Activated B cell treated with CpG ODN at 0.5 μM for 24 hours (primary cell): ENCODE results near the gene RSBN1. TPM values are rescaled to one million over a fixed set of nuclear protein-coding genes. Genes with fewer than 3 reads are reported as not detected.
"Not testable (repeated sequence)": the region's sequence is repeated elsewhere in the genome, so short reads cannot be mapped to it uniquely, and the experiment has no call there.

Experiments
- ATAC-seq: fragments of 200-7000 bp; cut with Tn5 transposase; one replicate; pipeline ENCODE4 v1.10.0; 2021; ENCODE audit warnings: low read depth, mild to moderate bottlenecking, moderate library complexity
- CTCF ChIA-PET: fragments of 350-600 bp; sonication (Branson Sonifier 250); formaldehyde crosslinking; loops from one replicate; lab custom pipeline; 2021; ENCODE audit warnings: antibody characterized with exemption; lab: Charles Lee
- POLR2A ChIA-PET: fragments of 350-600 bp; sonication (Branson Sonifier 250); formaldehyde crosslinking; loops from one replicate; lab custom pipeline; 2021; ENCODE audit warnings: antibody characterized with exemption; lab: Charles Lee
- DNase-seq: peaks from one replicate; pipeline ENCODE4 v3.0.0; 2022
- H3K27ac Mint-ChIP-seq: one replicate; pipeline ENCODE4 v1.8.0; 2020; ENCODE audit warnings: mixed read lengths
- H3K27me3 Mint-ChIP-seq: one replicate; pipeline ENCODE4 v1.8.0; 2021; ENCODE audit warnings: mixed read lengths
- H3K36me3 Mint-ChIP-seq: one replicate; pipeline ENCODE4 v1.8.0; 2021; ENCODE audit warnings: low read depth, mixed read lengths
- H3K4me1 Mint-ChIP-seq: one replicate; pipeline ENCODE4 v1.8.0; 2021; ENCODE audit warnings: mixed read lengths
- H3K4me3 Mint-ChIP-seq: one replicate; pipeline ENCODE4 v1.8.0; 2020; ENCODE audit warnings: mild to moderate bottlenecking, mixed read lengths
- H3K9me3 Mint-ChIP-seq: one replicate; pipeline ENCODE4 v1.8.0; 2020; ENCODE audit warnings: mixed read lengths
- CTCF ChIP-seq: fragments of 200-600 bp; IDR thresholded peaks from one replicate; pipeline ENCODE4 v1.8.0; 2022; ENCODE audit warnings: antibody characterized with exemption, mild to moderate bottlenecking
- intact Hi-C: fragments of 100-400 bp; cut with micrococcal nuclease; formaldehyde crosslinking; loops from one replicate; pipeline ENCODE4 v1.15.1; 2024
- total RNA-seq: library from RNA; stranded (reverse); gene quantifications from 2 replicates; pipeline ENCODE4 v1.2.3, GENCODE V29; 2022

The RSBN1 gene
- total RNA-seq, 1 donor from 2014 or later = 29.1 TPM

GRCh38 chr1:113732802-113733201, 79.5 kb downstream of the RSBN1 start:
- Mint-ChIP-seq H3K27me3 (no peaks in the 10 kb centered on the region), H3K36me3 (peaks cover 48% of the 10 kb centered on the region), H3K27ac (no peak overlapping the region), H3K9me3 (no peaks in the 10 kb centered on the region), H3K4me3 (no peak overlapping the region), H3K4me1 (no peaks in the 10 kb centered on the region)
- ATAC-seq (no peak), DNase-seq (no peak)
- ChIA-PET POLR2A (no interaction called here), CTCF (no interaction called here)
- no peak for TF ChIP-seq CTCF
- intact Hi-C loops = no loop called here

GRCh38 chr1:113721010-113721409, 91.3 kb downstream of the RSBN1 start:
- Mint-ChIP-seq H3K27ac (no peak overlapping the region), H3K36me3 (peaks cover 76% of the 10 kb centered on the region), H3K9me3 (peaks cover 10% of the 10 kb centered on the region), H3K27me3 (no peaks in the 10 kb centered on the region), H3K4me1 (no peaks in the 10 kb centered on the region), H3K4me3 (no peak overlapping the region)
- intact Hi-C loops = no loop called here
- ChIA-PET POLR2A (no interaction called here), CTCF (no interaction called here)
- ATAC-seq = no peak
- TF ChIP-seq CTCF = no peak
- no peak for DNase-seq

GRCh38 chr1:113718621-113719020, 93.7 kb downstream of the RSBN1 start:
- H3K4me3 Mint-ChIP-seq, ATAC-seq, H3K27ac Mint-ChIP-seq, POLR2A ChIA-PET, CTCF ChIA-PET, intact Hi-C loops, H3K27me3 Mint-ChIP-seq, H3K9me3 Mint-ChIP-seq, DNase-seq, H3K4me1 Mint-ChIP-seq: not testable (repeated sequence)
- peaks cover 71% of the 10 kb centered on the region for H3K36me3 Mint-ChIP-seq

GRCh38 chr1:113717506-113717905, 94.8 kb downstream of the RSBN1 start:
- DNase-seq, CTCF ChIA-PET, H3K27ac Mint-ChIP-seq, H3K4me1 Mint-ChIP-seq, H3K9me3 Mint-ChIP-seq, H3K4me3 Mint-ChIP-seq, ATAC-seq, POLR2A ChIA-PET, intact Hi-C loops, H3K27me3 Mint-ChIP-seq: not testable (repeated sequence)
- H3K36me3 Mint-ChIP-seq = peaks cover 69% of the 10 kb centered on the region

- no peak for TF ChIP-seq CTCF
- CTCF ChIA-PET = no interaction called here
- no peak overlapping the region for H3K27ac Mint-ChIP-seq
- intact Hi-C loops = no loop called here
- no peak overlapping the region for H3K4me3 Mint-ChIP-seq
- H3K4me1 Mint-ChIP-seq = no peaks in the 10 kb centered on the region
- POLR2A ChIA-PET = no interaction called here
- H3K36me3 Mint-ChIP-seq = peaks cover 68% of the 10 kb centered on the region
- no peak for ATAC-seq
- H3K27me3 Mint-ChIP-seq = no peaks in the 10 kb centered on the region
- no peak for DNase-seq
- H3K9me3 Mint-ChIP-seq = peaks cover 10% of the 10 kb centered on the region
Observed at GRCh38 chr1:113714606-113715269, 97.5 kb downstream of the RSBN1 start.

Other genes with a start within 250 kb of the RSBN1 start
- 19.2 and 25.0 TPM in 2 replicates for gene PHTF1, start 53.0 kb downstream of the RSBN1 start, total RNA-seq
- gene PTPN22, start 59.2 kb upstream of the RSBN1 start, total RNA-seq = 25.5 and 26.1 TPM in 2 replicates
- gene BCL2L15, start 75.1 kb upstream of the RSBN1 start, total RNA-seq = 0.83 and 3.7 TPM in 2 replicates
- 48.5 and 69.9 TPM in 2 replicates for gene AP4B1, start 92.3 kb upstream of the RSBN1 start, total RNA-seq
- 5.4 and 6.0 TPM in 2 replicates for gene DCLRE1B, start 92.8 kb upstream of the RSBN1 start, total RNA-seq
- gene HIPK1, start 116.8 kb upstream of the RSBN1 start, total RNA-seq = 38.0 and 39.0 TPM in 2 replicates
- gene OLFML3, start 167.0 kb upstream of the RSBN1 start, total RNA-seq = 0.27 and 0.29 TPM in 2 replicates